Stimulated activated naive CD8-positive, alpha-beta T cell treated with anti-CD3 and anti-CD28 coated beads, Interleukin-15, amount 100 ng/mL, for 72 hours (primary cell): Measurements from ENCODE around the gene FOXN1.

Source experiments
- ATAC-seq: fragments of 150-1000 bp; cut with Tn5 transposase; 2 replicates; pipeline ENCODE4 v1.10.0; 2021; ENCODE audit warnings: mild to moderate bottlenecking, moderate library complexity
- DNase-seq, 2 donors: peaks; one replicate each; pipeline ENCODE4 v3.0.0; 2021 to 2022
- H3K27ac Mint-ChIP-seq, 2 donors: one replicate each; pipeline ENCODE4 v1.8.0; 2022; ENCODE audit warnings: mild to moderate bottlenecking in 2 of 2, mixed read lengths in 2 of 2, moderate library complexity in 2 of 2
- H3K27me3 Mint-ChIP-seq: one replicate; pipeline ENCODE4 v1.8.0; 2022; ENCODE audit warnings: mixed read lengths
- H3K4me1 Mint-ChIP-seq: one replicate; pipeline ENCODE4 v1.8.0; 2022; ENCODE audit warnings: mild to moderate bottlenecking, mixed read lengths
- H3K4me3 Mint-ChIP-seq, 2 donors: one replicate each; pipeline ENCODE4 v1.8.0; 2022; ENCODE audit warnings: mild to moderate bottlenecking in 2 of 2, mixed read lengths in 2 of 2, moderate library complexity in 1 of 2
- H3K9me3 Mint-ChIP-seq, 2 donors: one replicate each; pipeline ENCODE4 v1.8.0; 2022; ENCODE audit warnings: mixed read lengths in 2 of 2

Gene FOXN1

DNA sequence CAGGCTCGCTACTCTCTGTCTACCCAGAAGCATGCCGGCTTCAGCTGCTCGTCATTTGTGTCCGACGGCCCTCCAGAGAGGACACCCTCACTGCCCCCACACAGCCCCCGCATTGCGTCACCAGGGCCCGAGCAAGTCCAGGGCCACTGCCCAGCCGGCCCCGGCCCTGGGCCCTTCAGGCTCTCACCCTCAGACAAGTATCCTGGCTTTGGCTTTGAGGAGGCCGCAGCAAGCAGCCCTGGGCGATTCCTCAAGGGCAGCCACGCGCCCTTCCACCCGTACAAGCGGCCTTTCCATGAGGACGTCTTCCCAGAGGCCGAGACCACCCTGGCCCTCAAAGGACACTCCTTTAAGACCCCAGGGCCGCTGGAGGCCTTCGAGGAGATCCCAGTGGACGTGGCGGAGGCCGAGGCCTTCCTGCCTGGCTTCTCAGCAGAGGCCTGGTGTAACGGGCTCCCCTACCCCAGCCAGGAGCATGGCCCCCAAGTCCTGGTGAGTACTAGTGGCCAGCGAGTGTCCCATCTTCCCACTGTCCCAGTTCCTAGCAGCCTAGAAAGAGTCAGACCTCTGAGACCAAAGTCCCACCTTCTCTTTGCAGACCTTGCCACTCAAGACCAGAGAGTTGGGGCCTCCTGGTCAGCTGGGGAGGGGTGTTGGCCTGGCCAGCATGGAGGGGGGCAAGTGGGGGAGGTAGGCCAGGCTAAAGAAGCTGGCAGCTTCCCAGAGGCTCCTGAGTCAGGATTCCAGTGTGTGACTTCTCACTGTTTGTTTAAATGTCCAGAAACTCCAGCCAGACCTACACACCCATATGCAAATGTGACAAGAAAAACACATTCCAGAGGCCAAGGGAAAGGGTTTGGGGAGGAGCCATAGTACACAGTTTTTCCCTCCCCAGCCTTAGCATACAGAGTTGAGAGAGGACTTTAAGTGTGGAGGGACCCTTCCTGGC lies 18.6 kb downstream of the FOXN1 start:
- DNase-seq: no peak
- Mint-ChIP-seq H3K27ac (peak overlapping the region in 1 of 2 donors; percentile 38), H3K27me3 (no peaks in the 10 kb centered on the region), H3K4me1 (no peaks in the 10 kb centered on the region), H3K9me3 (no peaks in the 10 kb centered on the region), H3K4me3 (no peak overlapping the region)
- no peak for ATAC-seq

DNA sequence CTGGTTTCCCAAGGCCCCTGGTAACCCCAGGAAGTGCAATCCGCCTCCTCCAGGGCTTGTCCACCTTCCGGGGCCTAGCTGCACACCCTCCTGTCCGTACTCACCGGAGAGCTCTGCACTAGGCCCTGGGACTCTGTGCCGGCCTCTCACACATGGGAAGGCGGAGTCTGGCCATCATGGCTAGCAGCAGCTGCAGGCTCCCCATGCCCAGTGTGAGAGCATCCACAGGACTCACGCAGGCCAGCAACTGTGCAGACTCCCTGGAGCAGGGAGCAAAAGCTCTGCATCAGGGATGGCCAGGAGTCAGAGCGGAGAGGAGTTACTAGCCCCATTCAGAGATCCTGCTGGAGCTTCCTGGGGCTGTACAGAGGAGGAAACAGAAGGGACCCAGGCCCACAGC lies 20.2 kb downstream of the FOXN1 start:
- no peaks in the 10 kb centered on the region for H3K9me3 Mint-ChIP-seq
- H3K27ac Mint-ChIP-seq: no peak overlapping the region
- no peaks in the 10 kb centered on the region for H3K4me1 Mint-ChIP-seq
- H3K4me3 Mint-ChIP-seq: no peak overlapping the region
- no peaks in the 10 kb centered on the region for H3K27me3 Mint-ChIP-seq
- ATAC-seq (no peak), DNase-seq (no peak)

DNA sequence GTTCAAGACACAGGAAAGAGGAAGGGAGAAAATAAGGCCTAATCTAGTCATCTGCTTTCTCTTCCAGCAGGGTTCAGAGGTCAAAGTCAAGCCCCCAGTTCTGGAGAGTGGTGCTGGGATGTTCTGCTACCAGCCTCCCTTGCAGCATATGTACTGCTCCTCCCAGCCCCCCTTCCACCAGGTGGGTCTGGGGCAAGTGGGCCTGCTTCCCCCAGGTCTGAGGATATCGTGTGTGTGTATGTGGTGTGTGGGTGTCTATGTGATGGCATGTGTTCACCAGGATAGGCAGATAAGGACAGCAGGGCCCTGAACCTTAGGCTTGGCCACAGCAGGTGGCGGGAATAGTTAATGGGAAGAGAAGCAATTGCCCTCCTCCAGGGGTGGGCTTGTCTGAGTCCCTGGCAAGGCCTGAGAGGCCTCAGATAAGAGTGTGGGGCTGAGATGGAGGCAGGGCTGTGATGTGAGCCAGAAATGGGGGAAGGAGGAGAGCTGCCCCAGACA lies 21.1 kb downstream of the FOXN1 start:
- Mint-ChIP-seq H3K9me3 (no peaks in the 10 kb centered on the region), H3K4me1 (no peaks in the 10 kb centered on the region), H3K27ac (peak overlapping the region in 1 of 2 donors; percentile 35), H3K4me3 (no peak overlapping the region), H3K27me3 (no peaks in the 10 kb centered on the region)
- ATAC-seq (no peak), DNase-seq (no peak)

DNA sequence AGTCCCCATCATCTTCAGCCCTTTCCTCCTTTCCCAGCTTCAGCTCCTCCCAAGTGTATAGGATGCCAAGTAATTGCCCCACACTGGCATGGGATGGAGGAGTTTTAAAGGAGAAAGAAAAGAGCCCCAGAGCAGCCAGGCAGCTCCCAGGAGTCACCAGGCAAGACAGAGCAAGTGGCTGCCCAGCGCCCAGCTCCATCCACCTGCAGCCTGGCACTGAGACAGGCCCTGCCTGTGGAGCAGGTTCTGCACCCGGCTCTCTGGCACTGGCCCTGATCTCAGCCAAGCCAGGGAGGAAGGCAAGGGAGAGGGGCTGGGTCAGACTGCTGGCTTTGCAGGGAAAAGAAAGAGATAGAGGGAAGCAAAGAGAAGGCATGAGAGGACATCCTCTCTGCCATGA lies 21.7 kb downstream of the FOXN1 start:
- ATAC-seq: no peak
- no peak overlapping the region for H3K4me3 Mint-ChIP-seq
- no peak for DNase-seq
- no peak overlapping the region for H3K27ac Mint-ChIP-seq
- H3K9me3 Mint-ChIP-seq: no peaks in the 10 kb centered on the region
- no peaks in the 10 kb centered on the region for H3K27me3 Mint-ChIP-seq
- H3K4me1 Mint-ChIP-seq: no peaks in the 10 kb centered on the region

DNA sequence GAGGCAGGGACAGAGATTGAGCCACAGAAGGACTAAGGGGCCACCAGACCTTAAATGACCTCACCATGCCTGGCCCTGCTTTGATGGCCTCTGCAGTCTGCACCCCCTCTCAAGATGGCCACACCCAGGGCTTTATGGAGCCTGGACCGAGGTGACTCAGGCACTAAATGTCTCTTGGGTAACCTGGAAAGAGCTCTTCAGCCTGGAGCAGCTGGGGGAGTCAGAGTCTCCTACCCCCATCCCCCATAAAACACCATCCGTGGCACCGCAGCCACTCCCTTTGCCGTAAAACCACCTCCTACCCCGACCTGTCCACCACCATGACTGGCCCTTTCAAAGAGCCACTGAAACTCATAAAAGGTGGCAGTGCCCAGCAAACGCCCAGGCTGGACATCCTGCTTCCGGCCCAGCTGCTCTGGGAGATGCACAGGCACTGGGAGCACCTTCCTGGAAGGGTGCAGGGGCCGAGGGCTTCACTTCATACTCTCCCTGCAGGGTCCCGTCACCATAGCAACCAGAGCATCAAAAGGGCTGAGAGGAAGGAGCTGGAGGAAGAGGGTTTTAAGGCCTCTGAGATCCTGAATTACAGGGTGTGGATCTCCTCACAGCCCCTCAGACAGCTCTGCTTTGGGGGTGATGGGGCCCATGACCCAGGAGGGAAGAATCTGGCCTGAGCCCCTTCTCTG lies 22.3 kb downstream of the FOXN1 start:
- no peak for ATAC-seq
- peak overlapping the region in 1 of 2 donors; percentile 56 for H3K27ac Mint-ChIP-seq
- no peaks in the 10 kb centered on the region for H3K9me3 Mint-ChIP-seq
- no peak for DNase-seq
- H3K27me3 Mint-ChIP-seq: no peaks in the 10 kb centered on the region
- H3K4me3 Mint-ChIP-seq: no peak overlapping the region
- no peaks in the 10 kb centered on the region for H3K4me1 Mint-ChIP-seq

DNA sequence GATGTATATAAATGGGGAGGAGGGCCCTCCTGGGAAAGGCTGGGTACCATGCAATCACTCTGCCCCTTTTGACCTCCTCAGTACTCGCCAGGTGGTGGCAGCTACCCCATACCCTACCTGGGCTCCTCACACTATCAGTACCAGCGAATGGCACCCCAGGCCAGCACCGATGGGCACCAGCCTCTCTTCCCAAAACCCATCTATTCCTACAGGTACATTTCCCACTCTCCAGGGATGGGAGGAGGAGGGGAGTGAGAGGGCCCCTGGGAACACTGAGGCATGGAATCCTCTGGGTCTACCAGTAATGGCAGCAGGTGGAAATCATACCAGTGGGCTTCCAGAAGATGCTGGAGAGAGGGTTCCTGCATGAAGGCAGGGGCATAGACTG lies 22.9 kb downstream of the FOXN1 start:
- no peak for DNase-seq
- no peak overlapping the region for H3K27ac Mint-ChIP-seq
- H3K27me3 Mint-ChIP-seq: no peaks in the 10 kb centered on the region

DNA sequence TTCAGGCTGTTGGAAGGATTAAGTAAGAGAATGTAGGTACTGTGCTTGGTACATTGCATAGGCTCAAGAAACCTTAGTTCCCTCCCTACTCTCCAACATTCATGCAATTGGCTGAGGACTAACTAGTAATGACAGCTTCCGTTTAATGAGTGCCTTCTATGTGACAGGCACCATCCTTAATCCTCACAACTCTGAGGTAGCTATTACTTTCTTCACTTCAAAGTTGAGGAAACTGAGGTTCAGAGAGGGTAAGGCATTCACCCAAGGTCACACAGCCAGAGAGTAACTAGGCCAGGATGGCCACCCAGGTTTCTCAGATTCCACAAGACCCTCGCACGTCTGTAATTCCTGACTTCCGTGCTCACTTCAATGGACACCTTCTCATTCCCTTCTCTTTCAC lies 24.1 kb downstream of the FOXN1 start:
- DNase-seq: no peak
- Mint-ChIP-seq H3K4me3 (no peak overlapping the region), H3K9me3 (no peaks in the 10 kb centered on the region), H3K27me3 (no peaks in the 10 kb centered on the region), H3K27ac (no peak overlapping the region), H3K4me1 (no peaks in the 10 kb centered on the region)
- ATAC-seq: no peak

More for the DNA sequence above, 22.9 kb downstream of the FOXN1 start:
- no peak overlapping the region for H3K4me3 Mint-ChIP-seq
- H3K4me1 Mint-ChIP-seq: no peaks in the 10 kb centered on the region
- no peak for ATAC-seq
- H3K9me3 Mint-ChIP-seq: no peaks in the 10 kb centered on the region

DNA sequence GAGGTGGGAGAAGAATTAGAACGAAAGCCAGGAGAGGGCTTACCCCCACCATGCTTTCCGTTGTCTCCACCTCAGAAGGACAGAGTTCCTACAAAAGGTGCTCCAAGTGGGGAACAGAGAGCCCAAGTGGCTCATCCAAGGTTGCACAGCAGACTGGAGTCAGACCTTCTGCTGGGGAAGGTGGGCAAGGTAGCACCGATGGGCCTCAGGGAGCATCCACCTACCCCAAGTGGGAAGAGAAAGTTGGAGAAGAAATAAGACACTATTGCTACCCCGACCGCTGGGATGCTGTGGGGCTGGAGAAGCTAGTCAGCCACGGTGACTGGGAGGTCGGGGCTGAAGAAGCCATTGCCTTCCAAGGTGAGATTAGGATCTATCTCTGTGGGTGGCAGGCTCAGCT lies 24.8 kb downstream of the FOXN1 start:
- no peaks in the 10 kb centered on the region for H3K4me1 Mint-ChIP-seq
- H3K9me3 Mint-ChIP-seq: no peaks in the 10 kb centered on the region
- no peaks in the 10 kb centered on the region for H3K27me3 Mint-ChIP-seq
- DNase-seq: no peak
- no peak overlapping the region for H3K4me3 Mint-ChIP-seq
- no peak overlapping the region for H3K27ac Mint-ChIP-seq
- no peak for ATAC-seq

DNA sequence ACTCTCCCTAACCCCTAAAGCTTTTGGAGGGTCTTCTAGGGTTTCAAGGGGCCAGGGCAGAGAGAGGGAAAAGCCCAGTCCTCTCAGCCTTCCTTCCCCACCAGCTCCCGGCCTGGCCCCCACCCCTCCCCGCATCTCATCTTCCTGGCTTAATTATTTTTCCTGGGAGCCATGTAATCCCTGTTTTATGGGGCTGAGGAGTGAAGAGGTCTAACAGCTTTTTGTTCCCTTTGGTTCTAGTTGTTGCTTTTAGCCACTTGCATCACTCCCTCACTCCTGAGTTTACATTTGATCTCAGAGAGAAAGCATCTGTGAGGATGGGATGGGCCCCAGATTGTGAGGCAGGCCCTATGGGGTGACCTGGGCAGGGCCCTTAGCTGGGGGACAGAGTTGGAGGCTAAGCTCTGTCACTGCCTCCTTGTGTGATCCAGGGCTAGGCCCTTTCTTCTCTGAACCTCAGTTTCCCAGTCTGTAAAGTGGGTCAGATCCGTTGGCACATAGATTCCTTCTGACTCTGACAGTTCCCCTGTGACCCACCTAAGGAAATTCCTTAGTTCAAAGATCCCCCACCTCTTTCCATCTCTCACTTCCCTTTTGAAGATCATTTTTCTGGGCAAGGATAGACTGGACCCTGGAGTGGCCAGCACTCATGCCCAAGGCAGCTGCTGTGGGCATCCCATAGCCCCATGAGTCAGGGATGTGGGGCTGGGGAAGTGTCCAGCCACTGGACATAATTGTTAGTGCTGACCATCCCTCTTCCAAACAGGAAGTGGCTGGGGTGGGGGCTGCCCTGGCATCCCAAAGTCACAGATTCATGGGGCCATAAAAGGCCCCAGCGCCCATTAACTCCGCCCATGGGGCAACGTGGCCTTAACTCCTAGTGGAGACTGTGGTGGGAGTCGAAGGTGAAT lies 26.2 kb downstream of the FOXN1 start:
- Mint-ChIP-seq H3K27ac (no peak overlapping the region), H3K9me3 (no peaks in the 10 kb centered on the region), H3K4me1 (no peaks in the 10 kb centered on the region), H3K4me3 (no peak overlapping the region), H3K27me3 (no peaks in the 10 kb centered on the region)
- DNase-seq: no peak
- no peak for ATAC-seq

DNA sequence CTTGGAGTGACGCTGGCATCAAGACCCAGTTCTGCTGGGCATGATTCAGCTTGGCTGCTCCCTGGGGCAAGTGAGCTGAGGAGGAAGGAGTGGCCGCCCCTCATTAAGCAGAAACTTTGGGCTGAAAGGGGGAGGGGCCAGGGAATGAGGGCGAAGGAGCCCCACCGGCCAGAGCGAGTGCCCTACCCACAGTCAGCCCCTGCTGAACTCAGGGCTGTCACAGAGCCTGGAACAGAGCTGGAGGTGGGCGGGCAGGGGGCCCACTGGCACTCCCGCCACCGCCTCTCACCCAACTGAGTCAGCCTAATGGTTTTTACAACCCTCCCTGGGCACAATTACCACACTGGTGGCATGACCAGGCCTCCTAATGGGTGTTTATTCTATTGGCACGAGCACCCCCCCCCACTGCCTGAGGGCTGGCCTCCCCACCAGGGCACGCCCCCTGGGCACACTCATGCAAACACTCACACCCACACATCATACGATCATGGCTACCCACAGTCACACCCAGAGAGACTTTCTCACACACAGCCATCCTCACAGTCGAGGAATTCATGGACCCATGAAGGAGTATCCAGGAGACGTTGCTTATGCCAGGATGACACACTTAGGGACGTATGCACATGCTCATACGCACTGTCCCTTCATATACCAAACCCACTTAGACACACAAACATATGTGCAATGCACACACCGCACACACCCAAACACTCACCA lies 27.1 kb downstream of the FOXN1 start:
- Mint-ChIP-seq H3K27ac (peak overlapping the region in 1 of 2 donors; percentile 16), H3K9me3 (no peaks in the 10 kb centered on the region), H3K4me3 (no peak overlapping the region), H3K4me1 (no peaks in the 10 kb centered on the region), H3K27me3 (no peaks in the 10 kb centered on the region)
- ATAC-seq (no peak), DNase-seq (no peak)

DNA sequence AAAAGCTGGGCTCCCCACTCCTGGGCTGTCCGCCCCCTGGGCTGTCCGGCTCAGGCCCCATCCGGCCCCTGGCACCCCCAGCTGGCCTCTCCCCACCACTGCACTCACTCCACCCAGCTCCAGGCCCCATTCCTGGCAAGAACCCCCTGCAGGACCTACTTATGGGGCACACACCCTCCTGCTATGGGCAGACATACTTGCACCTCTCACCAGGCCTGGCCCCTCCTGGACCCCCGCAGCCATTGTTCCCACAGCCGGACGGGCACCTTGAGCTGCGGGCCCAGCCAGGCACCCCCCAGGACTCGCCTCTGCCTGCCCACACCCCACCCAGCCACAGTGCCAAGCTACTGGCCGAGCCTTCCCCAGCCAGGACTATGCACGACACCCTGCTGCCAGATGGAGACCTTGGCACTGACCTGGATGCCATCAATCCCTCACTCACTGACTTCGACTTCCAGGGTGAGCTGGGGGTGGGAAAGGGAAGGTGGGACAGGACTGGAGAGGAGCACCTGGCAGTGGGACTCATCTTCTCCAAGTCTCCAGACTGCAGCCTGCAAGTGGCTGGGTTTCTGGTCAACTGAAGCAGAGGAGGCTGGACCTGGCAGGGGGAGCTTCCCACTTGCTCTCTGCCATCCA lies 28.7 kb downstream of the FOXN1 start:
- no peak overlapping the region for H3K27ac Mint-ChIP-seq
- H3K4me3 Mint-ChIP-seq: no peak overlapping the region
- no peaks in the 10 kb centered on the region for H3K27me3 Mint-ChIP-seq
- H3K9me3 Mint-ChIP-seq: no peaks in the 10 kb centered on the region
- H3K4me1 Mint-ChIP-seq: no peaks in the 10 kb centered on the region
- no peak for DNase-seq
- ATAC-seq: no peak

DNA sequence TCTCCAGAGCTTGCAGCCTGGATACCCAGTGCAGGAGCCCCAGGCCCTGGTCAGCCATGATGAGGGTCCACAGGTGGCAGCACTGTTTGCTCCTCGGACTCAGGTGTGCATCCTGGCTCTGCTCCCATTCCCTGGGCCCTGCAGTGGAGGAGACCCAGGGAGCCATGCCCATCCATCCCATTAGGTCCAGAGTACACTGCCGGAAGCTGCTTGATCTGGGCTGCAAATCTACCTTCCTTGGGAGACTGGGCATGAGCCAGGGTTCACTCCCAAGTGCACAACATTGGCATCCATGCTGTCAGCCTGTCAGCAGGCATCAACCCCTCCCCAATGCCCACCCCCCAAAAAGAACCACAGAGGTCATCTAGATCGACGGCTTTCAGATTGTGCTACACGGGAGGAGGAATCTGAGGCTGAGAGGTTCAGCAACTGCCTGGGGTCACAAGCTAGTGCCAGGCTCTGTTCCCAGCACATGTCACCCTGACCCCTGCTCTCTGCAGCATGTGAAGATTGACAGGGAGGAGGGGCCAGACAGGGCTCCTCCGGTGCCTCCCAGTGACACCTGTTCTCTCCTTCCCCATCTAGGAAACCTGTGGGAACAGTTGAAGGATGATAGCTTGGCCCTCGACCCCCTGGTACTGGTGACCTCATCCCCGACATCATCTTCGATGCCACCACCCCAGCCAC lies 30.5 kb downstream of the FOXN1 start:
- Mint-ChIP-seq H3K4me3 (no peak overlapping the region), H3K27me3 (no peaks in the 10 kb centered on the region), H3K4me1 (no peaks in the 10 kb centered on the region), H3K27ac (no peak overlapping the region), H3K9me3 (no peaks in the 10 kb centered on the region)
- no peak for ATAC-seq
- DNase-seq: no peak

DNA sequence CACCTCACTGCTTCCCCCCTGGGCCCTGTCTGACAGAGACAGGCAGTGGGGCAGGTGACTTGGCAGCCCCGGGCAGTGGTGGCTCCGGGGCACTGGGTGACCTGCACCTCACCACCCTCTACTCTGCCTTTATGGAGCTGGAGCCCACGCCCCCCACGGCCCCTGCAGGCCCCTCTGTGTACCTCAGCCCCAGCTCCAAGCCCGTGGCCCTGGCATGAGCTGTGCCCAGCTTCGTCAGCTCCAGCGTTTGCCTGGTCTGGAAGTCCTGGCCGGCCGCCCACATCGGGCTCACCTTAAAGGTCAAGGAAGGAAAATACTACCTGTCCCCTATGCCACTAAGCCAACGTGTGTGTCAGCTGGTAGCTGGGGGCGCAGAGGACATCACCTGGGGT lies 31.1 kb downstream of the FOXN1 start:
- Mint-ChIP-seq H3K4me1 (no peaks in the 10 kb centered on the region), H3K4me3 (no peak overlapping the region), H3K27ac (no peak overlapping the region), H3K27me3 (no peaks in the 10 kb centered on the region), H3K9me3 (no peaks in the 10 kb centered on the region)
- DNase-seq (no peak), ATAC-seq (peak; percentile 19)

DNA sequence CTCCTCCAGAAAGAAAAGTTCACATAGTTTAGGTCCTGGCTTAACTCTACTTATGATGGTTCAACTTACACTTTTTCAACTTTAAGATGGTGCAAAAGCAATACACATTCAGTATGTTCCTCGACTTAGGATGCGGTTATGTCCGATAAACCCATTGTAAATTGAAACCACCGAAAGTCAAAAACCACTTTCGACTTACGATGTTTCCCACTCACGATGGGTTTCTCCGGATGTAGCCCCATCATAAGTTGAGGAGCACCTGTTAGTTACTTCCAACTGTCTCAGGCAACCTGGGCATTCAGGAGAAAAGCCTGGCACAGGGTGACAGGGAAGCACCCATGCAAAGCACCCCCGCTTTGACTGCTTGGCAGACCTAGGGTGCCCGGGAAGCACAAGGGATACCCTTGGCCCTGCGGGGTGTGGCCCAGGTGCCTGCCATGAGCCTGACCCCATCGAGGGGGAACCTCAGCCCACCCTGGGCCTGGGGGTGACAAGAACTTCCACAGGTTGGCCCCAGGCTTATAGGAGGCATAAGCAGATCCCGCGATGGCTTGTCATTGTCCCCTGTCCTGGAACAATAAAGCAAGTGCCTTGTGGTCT lies 32.2 kb downstream of the FOXN1 start:
- no peak for DNase-seq
- Mint-ChIP-seq H3K4me1 (no peaks in the 10 kb centered on the region), H3K27ac (no peak overlapping the region), H3K9me3 (no peaks in the 10 kb centered on the region), H3K4me3 (no peak overlapping the region), H3K27me3 (no peaks in the 10 kb centered on the region)
- ATAC-seq: no peak
